Endothelial cell of umbilical vein (primary cell): ENCODE results near the gene CHMP2B. TPM values are rescaled to one million over a fixed set of nuclear protein-coding genes. Genes with fewer than 3 reads are reported as not detected.

Source experiments
- BruUV-seq: library from RNA; stranded (reverse); fragments of 400-500 nt; replicated peaks from 2 replicates; lab custom pipeline; 2021; lab: Mats Ljungman, UMichigan
- CTCF ChIA-PET: fragments of 300-600, 350-600 bp; sonication (Branson Sonifier 250); formaldehyde crosslinking; loops from one replicate; lab custom pipeline; 2021; ENCODE audit warnings: antibody characterized with exemption, inconsistent platforms; lab: Charles Lee
- POLR2A ChIA-PET: fragments of 300-600, 350-600 bp; sonication (Branson Sonifier 250); formaldehyde crosslinking; loops from one replicate; lab custom pipeline; 2021; ENCODE audit warnings: antibody characterized with exemption, inconsistent platforms; lab: Charles Lee
- DNase-seq: peaks from one replicate; pipeline ENCODE4 v3.0.0-alpha.2; 2011; ENCODE audit warnings: low read depth, low spot score
- FAIRE-seq: peaks from 2 replicates; lab custom pipeline; 2011; peaks lifted over from hg19 to GRCh38; lab: Jason Lieb, UNC
- H2AFZ ChIP-seq: 2 replicates; pipeline ENCODE4 v1.6.0; 2012; ENCODE audit warnings: low read depth, low read length, control low read depth, inconsistent platforms
- H3K27ac ChIP-seq: 2 replicates; pipeline ENCODE4 v1.5.1; 2011; ENCODE audit warnings: low read depth, mild to moderate bottlenecking, control low read depth, low read length, moderate library complexity; ENCODE audit not compliant: insufficient read depth
- H3K27me3 ChIP-seq, 2 experiments: 2 replicates each; pipeline versions ENCODE4 v1.6.0 to v1.6.1; 2011; ENCODE audit warnings: low read length in 2 of 2, mixed read lengths in 1 of 2; ENCODE audit not compliant: control insufficient read depth in 2 of 2, insufficient read depth in 2 of 2
- H3K36me3 ChIP-seq, 2 experiments: 2 replicates in 1 of 2; 3 replicates in 1 of 2; pipeline ENCODE4 v1.5.1; 2011; ENCODE audit warnings: low read length in 2 of 2, mild to moderate bottlenecking in 1 of 2, moderate library complexity in 1 of 2; ENCODE audit not compliant: control insufficient read depth in 2 of 2, insufficient read depth in 2 of 2; ENCODE audit errors: extremely low read depth in 1 of 2
- H3K4me1 ChIP-seq: 3 replicates; pipeline ENCODE4 v1.5.1; 2011; ENCODE audit warnings: mild to moderate bottlenecking, low read length; ENCODE audit not compliant: control insufficient read depth, insufficient read depth; ENCODE audit errors: extremely low read depth
- H3K4me2 ChIP-seq: 2 replicates; pipeline ENCODE4 v1.6.1; 2011; ENCODE audit warnings: low read length, control low read depth, mixed read lengths; ENCODE audit not compliant: insufficient read depth
- H3K4me3 ChIP-seq, 3 experiments: fragments of 200-600 bp in 1 of 3; sonication (generic), shearing (Covaris generic) in 1 of 3; replicated peaks in 1 of 3; 2 replicates each; pipeline ENCODE4 v1.5.1; 2011 to 2016; ENCODE audit warnings: control low read depth in 3 of 3, low read length in 3 of 3, mild to moderate bottlenecking in 2 of 3, inconsistent platforms in 1 of 3, low read depth in 1 of 3, moderate library complexity in 1 of 3; ENCODE audit not compliant: insufficient read depth in 1 of 3
- H3K79me2 ChIP-seq: 2 replicates; pipeline ENCODE4 v1.6.0; 2012; ENCODE audit warnings: low read length, inconsistent platforms; ENCODE audit not compliant: control insufficient read depth, insufficient read depth
- H3K9ac ChIP-seq: replicated peaks from 2 replicates; pipeline ENCODE3; 2011; ENCODE audit warnings: low read length, control low read depth; ENCODE audit not compliant: insufficient read depth; ENCODE audit errors: extremely low read depth
- H3K9me1 ChIP-seq: replicated peaks from 3 replicates; pipeline ENCODE4 v1.6.0; 2011; ENCODE audit warnings: mild to moderate bottlenecking, low read length; ENCODE audit not compliant: control insufficient read depth, insufficient read depth; ENCODE audit errors: extremely low read depth
- H3K9me3 ChIP-seq: replicated peaks from 2 replicates; pipeline ENCODE4 v1.5.1; 2012; ENCODE audit warnings: low read length, inconsistent platforms; ENCODE audit not compliant: control insufficient read depth, insufficient read depth
- H4K20me1 ChIP-seq: replicated peaks from 2 replicates; pipeline ENCODE3; 2011; ENCODE audit warnings: mild to moderate bottlenecking, low read length; ENCODE audit not compliant: control insufficient read depth, insufficient read depth; ENCODE audit errors: extremely low read depth
- CTCF ChIP-seq, 2 donors: IDR thresholded peaks; 1 replicate in 1 of 2; 2 replicates in 1 of 2; pipeline ENCODE4 v1.5.1; 2011; ENCODE audit warnings: low read length in 2 of 2, mild to moderate bottlenecking in 2 of 2, moderate library complexity in 2 of 2, control low read depth in 1 of 2, inconsistent platforms in 1 of 2, low read depth in 1 of 2; ENCODE audit not compliant: insufficient read depth in 1 of 2; ENCODE audit errors: extremely low read depth in 1 of 2
- EZH2 ChIP-seq: IDR thresholded peaks from 2 replicates; pipeline ENCODE4 v1.6.1; 2012; ENCODE audit warnings: borderline replicate concordance, low read depth, mild to moderate bottlenecking, moderate library complexity, low read length, inconsistent platforms; ENCODE audit not compliant: severe bottlenecking
- FOS ChIP-seq: IDR thresholded peaks from 2 replicates; pipeline ENCODE4 v1.6.1; 2011; ENCODE audit warnings: mild to moderate bottlenecking, low read length, moderate library complexity, borderline replicate concordance; ENCODE audit not compliant: insufficient read depth
- GATA2 ChIP-seq: IDR thresholded peaks from 2 replicates; pipeline ENCODE4 v1.7.0; 2011; ENCODE audit warnings: low read depth, mild to moderate bottlenecking, moderate library complexity, mixed read lengths, low read length; ENCODE audit not compliant: insufficient read length, insufficient read depth
- JUN ChIP-seq: IDR thresholded peaks from 2 replicates; pipeline ENCODE4 v1.6.1; 2011; ENCODE audit warnings: borderline replicate concordance, low read depth; ENCODE audit not compliant: insufficient read length, insufficient read depth
- MYC ChIP-seq: IDR thresholded peaks from one replicate; pipeline ENCODE4 v1.6.1; 2011; ENCODE audit warnings: mild to moderate bottlenecking, low read depth, low read length
- POLR2A ChIP-seq: IDR thresholded peaks from 2 replicates; pipeline ENCODE4 v1.6.1; 2012; ENCODE audit warnings: low read depth, mild to moderate bottlenecking, control low read depth, low read length
- POLR2AphosphoS5 ChIP-seq: IDR thresholded peaks from 2 replicates; pipeline ENCODE4 v1.6.1; 2012; ENCODE audit warnings: low read depth, mild to moderate bottlenecking, control low read depth, low read length, moderate library complexity; ENCODE audit not compliant: insufficient read depth
- dilution Hi-C: fragments of 300-500 bp; cut with MboI; formaldehyde crosslinking; loops from one replicate; pipeline ENCODE4 v1.15.0; 2019; ENCODE audit warnings: low sequenced_read_pairs; ENCODE audit not compliant: extremely low pct_ligation_motif_present
- intact Hi-C: fragments of 100-400 bp; cut with micrococcal nuclease; formaldehyde crosslinking; loops from one replicate; pipeline ENCODE4 v1.10.0; 2022
- polyA plus RNA-seq, 4 experiments: library from polyadenylated mRNA; depleted of rRNA in 3 of 4; stranded (reverse) in 3 of 4; unstranded in 1 of 4; fragments of >200 nt; gene quantifications; 2 replicates each; pipeline versions ENCODE4 v1.2.1 to v1.2.3, GENCODE V29; 2011 to 2012; ENCODE audit warnings: missing spikeins in 1 of 4
- total RNA-seq: library from RNA; stranded (reverse); gene quantifications from 2 replicates; pipeline ENCODE4 v1.2.3, GENCODE V29; 2021
- TF ChIP-seq, protein P1 (sequence below): IDR thresholded peaks from 2 replicates; pipeline ENCODE4 v1.6.1; 2011; ENCODE audit not compliant: insufficient read depth, insufficient read length

Gene CHMP2B
- total and polyA plus RNA-seq, 2 donors (not counting 3 experiments of a cell fraction or from before 2014, with no cell fraction given): 6.8 to 22.0 TPM

GRCh38 chr3:87207460-87207859, 19.6 kb upstream of the CHMP2B start:
- POLR2A ChIA-PET: no interaction called here
- no peak overlapping the region for H3K9ac ChIP-seq
- intact Hi-C loops (no loop called here), dilution Hi-C loops (no loop called here)
- peaks cover 0 to 6% of the 10 kb centered on the region in 2 experiments for H3K27me3 ChIP-seq
- CTCF ChIA-PET: no interaction called here
- H4K20me1 ChIP-seq: no peaks in the 10 kb centered on the region
- no peaks in the 10 kb centered on the region for H3K79me2 ChIP-seq
- no peak overlapping the region for H3K27ac ChIP-seq
- no peak overlapping the region for H2AFZ ChIP-seq
- no peaks in the 10 kb centered on the region for H3K36me3 ChIP-seq
- no peak for TF ChIP-seq POLR2AphosphoS5
- TF ChIP-seq, protein P1, sequence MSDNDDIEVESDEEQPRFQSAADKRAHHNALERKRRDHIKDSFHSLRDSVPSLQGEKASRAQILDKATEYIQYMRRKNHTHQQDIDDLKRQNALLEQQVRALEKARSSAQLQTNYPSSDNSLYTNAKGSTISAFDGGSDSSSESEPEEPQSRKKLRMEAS: no peak
- TF ChIP-seq EZH2: no peak
- no peak for TF ChIP-seq POLR2A
- TF ChIP-seq JUN: no peak
- TF ChIP-seq MYC: no peak
- TF ChIP-seq FOS: no peak
- no peak for TF ChIP-seq GATA2
- no peak for TF ChIP-seq CTCF (IDR thresholded peaks at IDR 0.05; ENCODE audit: extremely low read depth in 1 of 2, insufficient read depth in 1 of 2, low read depth in 1 of 2, low read length in 2 of 2)
- no peak overlapping the region for H3K4me3 ChIP-seq
- BruUV-seq: no TSS peak
- DNase-seq (no peak), FAIRE-seq (no peak)
- H3K9me3 ChIP-seq: no peaks in the 10 kb centered on the region
- H3K4me1 ChIP-seq: no peaks in the 10 kb centered on the region
- no peak overlapping the region for H3K4me2 ChIP-seq
- H3K9me1 ChIP-seq: no peaks in the 10 kb centered on the region
